ENCODE data around the gene ASPSCR1.

DNA sequence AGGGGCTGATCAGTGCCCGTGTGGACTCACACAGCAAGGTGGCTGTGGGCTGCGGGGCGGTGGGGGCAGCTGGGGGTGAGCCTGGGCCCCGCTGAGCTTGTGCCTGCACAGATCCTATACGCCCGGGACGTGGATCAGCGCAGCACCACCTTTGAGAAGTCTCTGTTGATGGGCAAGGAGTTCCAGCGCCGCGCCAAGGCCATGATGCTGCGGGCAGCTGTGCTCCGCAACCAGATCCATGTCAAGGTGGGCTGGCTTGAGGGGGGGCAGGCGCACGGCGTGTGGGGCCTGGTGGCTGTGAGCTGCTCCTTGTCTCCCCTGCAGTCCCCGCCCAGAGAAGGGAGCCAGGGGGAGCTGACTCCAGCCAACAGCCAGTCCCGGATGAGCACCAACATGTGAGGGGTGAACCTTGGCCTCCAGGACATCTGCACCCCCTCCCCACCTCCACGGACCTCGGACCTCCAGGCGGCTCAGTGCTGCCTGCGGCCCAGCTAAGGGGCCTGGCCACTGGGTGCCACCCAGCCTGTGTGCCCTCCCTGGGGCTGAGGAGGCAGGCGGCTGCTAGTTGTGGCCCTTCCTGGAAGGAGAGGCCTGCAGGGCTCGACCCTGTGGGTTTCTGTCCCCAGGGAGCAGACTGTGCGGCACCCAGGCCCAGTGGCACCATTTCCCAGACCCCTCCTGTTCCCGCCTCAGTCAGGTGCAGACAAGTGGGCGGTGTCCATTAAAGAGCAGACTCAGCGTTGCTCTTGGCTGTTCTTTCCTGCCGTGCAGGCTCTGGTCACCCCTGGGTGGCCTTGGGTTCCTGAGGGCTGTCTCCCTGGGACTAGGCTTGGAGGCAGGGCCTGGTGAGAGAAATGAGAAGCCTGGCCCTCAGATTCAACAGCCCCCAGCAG is 79.5 kb downstream of the ASPSCR1 start:
- TF ChIP-seq POLR2A (IDR thresholded peaks at IDR 0.05) (no peak), POLR2AphosphoS5 (IDR thresholded peaks at IDR 0.05) (no peak)
- TF ChIP-seq, protein P1, sequence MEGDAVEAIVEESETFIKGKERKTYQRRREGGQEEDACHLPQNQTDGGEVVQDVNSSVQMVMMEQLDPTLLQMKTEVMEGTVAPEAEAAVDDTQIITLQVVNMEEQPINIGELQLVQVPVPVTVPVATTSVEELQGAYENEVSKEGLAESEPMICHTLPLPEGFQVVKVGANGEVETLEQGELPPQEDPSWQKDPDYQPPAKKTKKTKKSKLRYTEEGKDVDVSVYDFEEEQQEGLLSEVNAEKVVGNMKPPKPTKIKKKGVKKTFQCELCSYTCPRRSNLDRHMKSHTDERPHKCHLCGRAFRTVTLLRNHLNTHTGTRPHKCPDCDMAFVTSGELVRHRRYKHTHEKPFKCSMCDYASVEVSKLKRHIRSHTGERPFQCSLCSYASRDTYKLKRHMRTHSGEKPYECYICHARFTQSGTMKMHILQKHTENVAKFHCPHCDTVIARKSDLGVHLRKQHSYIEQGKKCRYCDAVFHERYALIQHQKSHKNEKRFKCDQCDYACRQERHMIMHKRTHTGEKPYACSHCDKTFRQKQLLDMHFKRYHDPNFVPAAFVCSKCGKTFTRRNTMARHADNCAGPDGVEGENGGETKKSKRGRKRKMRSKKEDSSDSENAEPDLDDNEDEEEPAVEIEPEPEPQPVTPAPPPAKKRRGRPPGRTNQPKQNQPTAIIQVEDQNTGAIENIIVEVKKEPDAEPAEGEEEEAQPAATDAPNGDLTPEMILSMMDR (IDR thresholded peaks at IDR 0.05) = no peak

Data from gastroesophageal sphincter (tissue), 3 donors.